Measurements from ENCODE around the gene DSTN. TPM values are rescaled to one million over a fixed set of nuclear protein-coding genes. Genes with fewer than 3 reads are reported as not detected.
A peak's percentile ranks its signal among the peaks of the same experiment; 100 is the strongest.

Gene DSTN
- total RNA-seq (2014; rRNA removed; shearing (Covaris generic)), result 25.5 and 28.0 TPM in 2 replicates
- total RNA-seq (2022), result 58.1 and 61.2 TPM in 2 replicates
- percentile 65 among the genes with signal in this experiment for Bru-seq, nascent RNA
- percentile 68 among the genes with signal in this experiment for BruChase-seq, experiment 1, labeled RNA remaining after a 6-hour chase
- percentile 58 among the genes with signal in this experiment for BruChase-seq, experiment 2, labeled RNA remaining after a 2-hour chase
- long read RNA-seq, transcript DSTN-201 (4 exons, 3,617 nt), result major isoform, 117 of 147 reads
- long read RNA-seq, transcript DSTN-203 (5 exons, 1,853 nt), result minor isoform, 9 of 147 reads
- long read RNA-seq, partial matches to known transcripts, result 4 of 147 reads
- long read RNA-seq, other reads (novel, unspliced or antisense), result 17 of 147 reads

GRCh38 chr20:17569616-17570346 lies at the start of gene DSTN:
Gene DSTN (plus strand): TSS chr20:17570075. CDS start chr20:17570209, 134 bp downstream.
- Histone ChIP-seq H3K36me3 (ENCODE audit: insufficient read depth, low read length) (no peaks in the 10 kb centered on the region), H3K9me2 (ENCODE audit: insufficient read depth, low read length) (no peaks in the 10 kb centered on the region), H3K4me1 (ENCODE audit: insufficient read depth, low read length, poor library complexity, severe bottlenecking) (peaks cover 13% of the 10 kb centered on the region), H3K79me2 (ENCODE audit: insufficient read depth, low read depth, low read length) (peaks cover 17% of the 10 kb centered on the region; the same call in 1 of the 2 replicates), H2AFZ (ENCODE audit: low read length) (peak within 1 kb of the TSS; percentile 79), H4K20me1 (ENCODE audit: insufficient read depth, low read length) (no peaks in the 10 kb centered on the region), H3K27ac (ENCODE audit: low read depth, low read length, poor library complexity, severe bottlenecking) (peak within 1 kb of the TSS; percentile 35), H3K4me3 (ENCODE audit: low read depth, low read length, poor library complexity, severe bottlenecking) (peak within 1 kb of the TSS; percentile 85), H3K4me2 (ENCODE audit: low read length) (peak within 1 kb of the TSS; percentile 94), H3K9me3 (ENCODE audit: low read length) (no peaks in the 10 kb centered on the region)
- ChIA-PET POLR2A (interaction anchor here (0.5 to 1.9 kb wide), 10 partner anchors 20 to 712 kb away, joined by 3 to 5 read pairs (median 3); no protein-coding TSS in a partner anchor), CTCF (ENCODE audit: unreplicated experiment) (interaction anchor here (0.7 kb wide), 1 partner anchor 1015 kb away, joined by 3 read pairs; no protein-coding TSS in a partner anchor)
- BruUV-seq (replicated peaks), result no TSS peak
- peak; percentile 91 for DNase-seq (ENCODE audit: low spot score)
- intact Hi-C loops (cut with micrococcal nuclease; ENCODE audit: unreplicated experiment), result loop anchor here (2.0 kb wide), 1 partner anchor 79 kb away; no protein-coding TSS in a partner anchor
- TF ChIP-seq CTCF (conservative IDR thresholded peaks at IDR 0.05; ENCODE audit: low read length) (no peak), EZH2phosphoT487 (IDR thresholded peaks at IDR 0.05; ENCODE audit: borderline replicate concordance, low read depth, low read length) (no peak)

- ChIA-PET CTCF (ENCODE audit: unreplicated experiment) (no interaction called here), POLR2A (no interaction called here)
- no TSS peak for BruUV-seq (replicated peaks)
- Histone ChIP-seq H2AFZ (ENCODE audit: low read length) (no peak overlapping the region), H3K4me1 (ENCODE audit: insufficient read depth, low read length, poor library complexity, severe bottlenecking) (no peaks in the 10 kb centered on the region), H3K4me2 (ENCODE audit: low read length) (no peak overlapping the region), H3K9me3 (ENCODE audit: low read length) (no peaks in the 10 kb centered on the region), H3K4me3 (ENCODE audit: low read depth, low read length, poor library complexity, severe bottlenecking) (no peak overlapping the region), H3K79me2 (ENCODE audit: insufficient read depth, low read depth, low read length) (no peaks in the 10 kb centered on the region), H4K20me1 (ENCODE audit: insufficient read depth, low read length) (no peaks in the 10 kb centered on the region), H3K9me2 (ENCODE audit: insufficient read depth, low read length) (no peaks in the 10 kb centered on the region), H3K27ac (ENCODE audit: low read depth, low read length, poor library complexity, severe bottlenecking) (no peak overlapping the region), H3K36me3 (ENCODE audit: insufficient read depth, low read length) (no peaks in the 10 kb centered on the region)
- intact Hi-C loops (cut with micrococcal nuclease; ENCODE audit: unreplicated experiment), result no loop called here
- no peak for TF ChIP-seq CTCF (conservative IDR thresholded peaks at IDR 0.05; ENCODE audit: low read length)
- no peak for TF ChIP-seq EZH2phosphoT487 (IDR thresholded peaks at IDR 0.05; ENCODE audit: borderline replicate concordance, low read depth, low read length)
- no peak for DNase-seq (ENCODE audit: low spot score)
These were observed 49.3 kb upstream of the DSTN start for GRCh38 chr20:17520583-17520982.

Data from OCI-LY7 (cell line).